SU-DHL-6 (cell line): Measurements from ENCODE around the gene FBRSL1.

Source experiments
- EZH2phosphoT487 ChIP-seq: fragments of 200-600 bp; sonication (generic), shearing (Covaris generic); conservative IDR thresholded peaks from 2 replicates; pipeline ENCODE4 v1.6.1; 2018; ENCODE audit warnings: mild to moderate bottlenecking, antibody characterized with exemption, low read length, moderate library complexity, mixed read lengths
- TF ChIP-seq, protein P1 (sequence below): fragments of 200-600 bp; sonication (generic); IDR thresholded peaks from one replicate; pipeline ENCODE4 v1.5.1; 2017; ENCODE audit warnings: antibody characterized with exemption, mild to moderate bottlenecking, low read length, moderate library complexity; ENCODE audit not compliant: insufficient read depth, poor library complexity, severe bottlenecking

DNA sequence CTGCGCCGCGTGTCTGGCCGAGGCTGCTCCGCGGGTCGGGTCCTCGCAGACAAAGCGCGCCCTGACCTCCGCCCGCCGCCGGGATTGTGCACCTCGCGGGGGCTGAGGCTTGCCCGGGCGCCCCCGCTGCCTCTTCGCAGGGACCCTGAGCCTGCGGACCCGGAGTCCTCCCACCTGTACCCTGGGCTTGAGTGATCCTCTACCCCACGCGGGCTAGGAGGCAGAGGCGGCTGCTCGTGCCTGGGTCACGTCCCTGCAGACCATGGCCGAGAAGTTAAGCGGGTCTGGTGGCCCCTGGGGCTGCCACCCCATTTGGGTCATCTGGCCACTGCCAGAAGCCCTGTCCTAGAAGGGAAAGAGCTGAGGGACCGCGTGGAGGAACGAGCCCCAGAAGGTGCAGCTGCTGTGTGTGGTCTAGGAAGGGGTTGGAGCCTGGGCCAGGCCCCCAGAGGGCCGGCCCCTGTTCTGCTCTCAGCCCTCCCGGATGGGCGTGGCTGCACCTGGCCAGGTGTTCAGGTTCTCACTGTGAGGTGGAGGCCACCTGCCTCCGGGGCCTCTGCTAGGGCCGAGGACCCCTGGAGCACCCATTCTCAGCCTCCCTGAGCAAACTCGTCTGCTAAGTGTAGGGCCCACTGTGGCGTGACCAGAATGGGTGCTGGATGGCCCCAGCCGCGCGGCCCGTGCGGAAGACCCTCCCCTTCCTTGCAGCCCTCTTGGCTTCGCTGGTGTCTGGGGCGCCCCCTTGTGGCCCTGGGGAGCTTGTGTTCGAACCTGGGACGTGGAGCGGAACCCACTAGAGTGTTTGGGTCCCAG, 70.9 kb downstream of the FBRSL1 start:
- TF ChIP-seq, protein P1, sequence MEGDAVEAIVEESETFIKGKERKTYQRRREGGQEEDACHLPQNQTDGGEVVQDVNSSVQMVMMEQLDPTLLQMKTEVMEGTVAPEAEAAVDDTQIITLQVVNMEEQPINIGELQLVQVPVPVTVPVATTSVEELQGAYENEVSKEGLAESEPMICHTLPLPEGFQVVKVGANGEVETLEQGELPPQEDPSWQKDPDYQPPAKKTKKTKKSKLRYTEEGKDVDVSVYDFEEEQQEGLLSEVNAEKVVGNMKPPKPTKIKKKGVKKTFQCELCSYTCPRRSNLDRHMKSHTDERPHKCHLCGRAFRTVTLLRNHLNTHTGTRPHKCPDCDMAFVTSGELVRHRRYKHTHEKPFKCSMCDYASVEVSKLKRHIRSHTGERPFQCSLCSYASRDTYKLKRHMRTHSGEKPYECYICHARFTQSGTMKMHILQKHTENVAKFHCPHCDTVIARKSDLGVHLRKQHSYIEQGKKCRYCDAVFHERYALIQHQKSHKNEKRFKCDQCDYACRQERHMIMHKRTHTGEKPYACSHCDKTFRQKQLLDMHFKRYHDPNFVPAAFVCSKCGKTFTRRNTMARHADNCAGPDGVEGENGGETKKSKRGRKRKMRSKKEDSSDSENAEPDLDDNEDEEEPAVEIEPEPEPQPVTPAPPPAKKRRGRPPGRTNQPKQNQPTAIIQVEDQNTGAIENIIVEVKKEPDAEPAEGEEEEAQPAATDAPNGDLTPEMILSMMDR = peak; percentile 94
- no peak for TF ChIP-seq EZH2phosphoT487
